ENCODE results near the gene OLIG1. TPM values are rescaled to one million over a fixed set of nuclear protein-coding genes. Genes with fewer than 3 reads are reported as not detected.

OLIG1 gene, protein sequence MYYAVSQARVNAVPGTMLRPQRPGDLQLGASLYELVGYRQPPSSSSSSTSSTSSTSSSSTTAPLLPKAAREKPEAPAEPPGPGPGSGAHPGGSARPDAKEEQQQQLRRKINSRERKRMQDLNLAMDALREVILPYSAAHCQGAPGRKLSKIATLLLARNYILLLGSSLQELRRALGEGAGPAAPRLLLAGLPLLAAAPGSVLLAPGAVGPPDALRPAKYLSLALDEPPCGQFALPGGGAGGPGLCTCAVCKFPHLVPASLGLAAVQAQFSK
- total RNA-seq, result not detected in 2 replicates

DNA sequence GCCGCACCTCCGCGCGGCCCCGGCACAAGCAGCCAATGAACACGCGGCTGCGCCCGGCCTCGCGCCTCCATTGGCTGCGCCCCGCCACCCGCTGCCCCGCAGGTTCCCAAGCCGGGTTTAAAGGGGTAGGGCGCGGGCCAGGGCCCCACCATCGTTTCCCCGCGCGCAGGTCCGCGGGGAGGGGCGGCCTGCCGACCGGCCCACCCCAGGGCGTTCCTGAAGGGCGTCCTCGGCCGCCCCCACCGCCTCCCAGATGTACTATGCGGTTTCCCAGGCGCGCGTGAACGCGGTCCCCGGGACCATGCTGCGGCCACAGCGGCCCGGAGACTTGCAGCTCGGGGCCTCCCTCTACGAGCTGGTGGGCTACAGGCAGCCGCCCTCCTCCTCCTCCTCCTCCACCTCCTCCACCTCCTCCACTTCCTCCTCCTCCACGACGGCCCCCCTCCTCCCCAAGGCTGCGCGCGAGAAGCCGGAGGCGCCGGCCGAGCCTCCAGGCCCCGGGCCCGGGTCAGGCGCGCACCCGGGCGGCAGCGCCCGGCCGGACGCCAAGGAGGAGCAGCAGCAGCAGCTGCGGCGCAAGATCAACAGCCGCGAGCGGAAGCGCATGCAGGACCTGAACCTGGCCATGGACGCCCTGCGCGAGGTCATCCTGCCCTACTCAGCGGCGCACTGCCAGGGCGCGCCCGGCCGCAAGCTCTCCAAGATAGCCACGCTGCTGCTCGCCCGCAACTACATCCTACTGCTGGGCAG lies at the start of gene OLIG1:
OLIG1 (plus strand) TSS at position 148 of the 750 bp plus-strand sequence; CDS start at position 254, 106 bp downstream.
- DNase-seq, result peak; percentile 40

DNA sequence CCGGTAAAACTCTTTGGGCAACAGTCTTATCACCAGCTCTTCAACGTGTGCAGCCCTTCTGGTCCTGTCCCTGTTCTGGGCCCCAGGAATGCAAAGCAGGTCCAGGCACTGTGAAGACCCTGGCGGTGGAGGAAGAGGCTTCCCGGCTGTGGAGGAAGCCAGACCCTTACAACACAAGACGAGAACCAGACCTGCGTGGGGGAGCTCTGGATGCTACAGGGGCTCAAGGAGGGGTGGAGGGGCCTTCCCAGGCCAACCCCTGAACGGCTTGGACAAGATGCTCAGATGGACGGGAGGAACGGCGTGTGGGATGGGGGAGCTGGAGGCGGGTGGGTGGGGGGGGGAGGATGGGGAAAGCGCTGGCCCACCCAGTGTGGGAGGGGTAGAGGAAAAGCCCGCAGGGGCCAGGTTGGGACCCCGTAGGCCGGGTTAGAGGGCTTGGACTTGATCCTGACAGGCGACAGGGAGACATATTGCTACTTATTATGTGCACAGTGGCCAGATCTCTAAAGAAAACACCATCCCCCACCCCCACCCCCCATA lies 49.3 kb upstream of the OLIG1 start:
- no peak for DNase-seq

DNA sequence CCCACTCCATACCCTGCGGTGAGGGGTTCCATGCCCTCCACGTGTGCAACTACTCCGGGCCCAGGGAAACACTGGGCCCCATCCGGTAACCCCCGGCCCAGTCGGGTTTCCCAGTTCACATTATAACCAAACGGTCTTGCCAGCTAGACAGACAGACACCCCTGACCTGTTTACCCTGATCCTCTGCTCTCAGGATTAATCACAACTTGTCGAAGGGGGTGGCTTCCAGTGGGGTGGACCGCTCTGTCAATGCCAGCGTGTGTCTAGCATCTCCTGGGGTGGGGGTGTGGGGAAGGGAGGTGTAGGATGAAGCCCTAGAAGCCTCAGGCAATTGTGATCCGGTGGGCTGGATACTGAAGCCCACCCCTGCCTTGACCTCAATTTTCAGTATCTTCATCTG lies 48.8 kb upstream of the OLIG1 start:
- no peak for DNase-seq

DNA sequence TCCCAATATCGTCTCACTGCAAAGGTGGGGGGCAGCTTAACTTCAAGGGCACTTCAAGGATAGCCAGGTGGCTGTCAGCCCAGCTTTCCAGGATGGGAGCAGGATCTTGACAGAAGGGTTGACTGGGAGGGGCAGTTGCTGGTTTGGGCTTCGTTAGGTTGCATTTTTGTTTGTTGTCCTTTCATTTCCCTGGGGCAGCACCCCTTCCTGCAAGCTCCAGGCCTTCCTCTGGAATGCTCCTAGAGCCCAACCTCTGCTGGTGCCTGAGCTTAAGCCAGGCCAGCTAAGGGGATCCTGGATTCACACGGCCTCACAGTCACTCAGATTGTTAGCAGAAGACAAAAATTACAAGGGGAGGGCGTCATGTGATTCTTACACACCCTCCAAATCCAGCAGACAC lies 48.3 kb upstream of the OLIG1 start:
- DNase-seq, result no peak

DNA sequence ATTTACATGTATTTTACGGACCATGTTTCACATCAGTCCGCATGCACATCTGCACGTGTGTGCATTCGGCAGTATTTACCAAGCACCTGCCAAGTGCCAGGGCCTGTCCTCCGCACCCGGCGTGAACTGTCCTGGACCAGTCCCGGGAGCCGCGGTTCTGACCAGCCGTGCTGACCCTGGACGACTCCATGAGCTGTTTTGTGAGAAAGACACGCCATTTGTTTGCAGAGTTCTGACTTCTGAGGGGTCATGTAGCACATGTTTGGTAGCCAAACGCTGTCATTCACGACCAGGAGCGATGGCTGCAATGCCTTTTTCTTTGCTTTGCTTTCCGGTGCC lies 47.5 kb upstream of the OLIG1 start:
- no peak for DNase-seq

DNA sequence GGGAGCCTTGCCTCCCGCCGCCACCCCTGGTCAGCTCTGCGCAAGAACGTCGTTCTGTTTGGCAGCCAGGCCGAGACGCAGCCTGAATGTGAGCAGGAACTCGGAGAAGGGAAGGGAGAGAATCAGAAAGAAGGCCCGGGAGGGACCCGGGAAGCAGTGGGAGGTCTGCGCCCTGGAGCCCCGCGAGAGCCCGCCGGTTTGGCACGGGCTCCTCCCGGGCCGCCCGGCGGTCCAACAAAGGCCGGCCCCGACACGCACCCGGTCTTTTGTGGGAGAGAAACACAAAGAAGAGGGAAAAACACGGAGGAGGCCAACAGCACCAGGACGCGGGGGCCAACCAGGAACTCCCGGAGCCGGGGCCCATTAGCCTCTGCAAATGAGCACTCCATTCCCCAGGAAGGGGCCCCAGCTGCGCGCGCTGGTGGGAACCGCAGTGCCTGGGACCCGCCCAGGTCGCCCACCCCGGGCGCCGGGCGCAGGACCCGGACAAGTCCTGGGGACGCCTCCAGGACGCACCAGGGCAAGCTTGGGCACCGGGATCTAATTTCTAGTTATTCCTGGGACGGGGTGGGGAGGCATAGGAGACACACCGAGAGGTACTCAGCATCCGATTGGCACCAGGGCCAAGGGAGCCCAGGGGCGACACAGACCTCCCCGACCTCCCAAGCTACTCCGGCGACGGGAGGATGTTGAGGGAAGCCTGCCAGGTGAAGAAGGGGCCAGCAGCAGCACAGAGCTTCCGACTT lies 46.9 kb upstream of the OLIG1 start:
- DNase-seq, result no peak

DNA sequence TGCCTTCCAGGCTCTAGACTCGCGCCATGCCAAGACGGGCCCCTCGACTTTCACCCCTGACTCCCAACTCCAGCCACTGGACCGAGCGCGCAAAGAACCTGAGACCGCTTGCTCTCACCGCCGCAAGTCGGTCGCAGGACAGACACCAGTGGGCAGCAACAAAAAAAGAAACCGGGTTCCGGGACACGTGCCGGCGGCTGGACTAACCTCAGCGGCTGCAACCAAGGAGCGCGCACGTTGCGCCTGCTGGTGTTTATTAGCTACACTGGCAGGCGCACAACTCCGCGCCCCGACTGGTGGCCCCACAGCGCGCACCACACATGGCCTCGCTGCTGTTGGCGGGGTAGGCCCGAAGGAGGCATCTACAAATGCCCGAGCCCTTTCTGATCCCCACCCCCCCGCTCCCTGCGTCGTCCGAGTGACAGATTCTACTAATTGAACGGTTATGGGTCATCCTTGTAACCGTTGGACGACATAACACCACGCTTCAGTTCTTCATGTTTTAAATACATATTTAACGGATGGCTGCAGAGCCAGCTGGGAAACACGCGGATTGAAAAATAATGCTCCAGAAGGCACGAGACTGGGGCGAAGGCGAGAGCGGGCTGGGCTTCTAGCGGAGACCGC lies 46.3 kb upstream of the OLIG1 start:
- no peak for DNase-seq

DNA sequence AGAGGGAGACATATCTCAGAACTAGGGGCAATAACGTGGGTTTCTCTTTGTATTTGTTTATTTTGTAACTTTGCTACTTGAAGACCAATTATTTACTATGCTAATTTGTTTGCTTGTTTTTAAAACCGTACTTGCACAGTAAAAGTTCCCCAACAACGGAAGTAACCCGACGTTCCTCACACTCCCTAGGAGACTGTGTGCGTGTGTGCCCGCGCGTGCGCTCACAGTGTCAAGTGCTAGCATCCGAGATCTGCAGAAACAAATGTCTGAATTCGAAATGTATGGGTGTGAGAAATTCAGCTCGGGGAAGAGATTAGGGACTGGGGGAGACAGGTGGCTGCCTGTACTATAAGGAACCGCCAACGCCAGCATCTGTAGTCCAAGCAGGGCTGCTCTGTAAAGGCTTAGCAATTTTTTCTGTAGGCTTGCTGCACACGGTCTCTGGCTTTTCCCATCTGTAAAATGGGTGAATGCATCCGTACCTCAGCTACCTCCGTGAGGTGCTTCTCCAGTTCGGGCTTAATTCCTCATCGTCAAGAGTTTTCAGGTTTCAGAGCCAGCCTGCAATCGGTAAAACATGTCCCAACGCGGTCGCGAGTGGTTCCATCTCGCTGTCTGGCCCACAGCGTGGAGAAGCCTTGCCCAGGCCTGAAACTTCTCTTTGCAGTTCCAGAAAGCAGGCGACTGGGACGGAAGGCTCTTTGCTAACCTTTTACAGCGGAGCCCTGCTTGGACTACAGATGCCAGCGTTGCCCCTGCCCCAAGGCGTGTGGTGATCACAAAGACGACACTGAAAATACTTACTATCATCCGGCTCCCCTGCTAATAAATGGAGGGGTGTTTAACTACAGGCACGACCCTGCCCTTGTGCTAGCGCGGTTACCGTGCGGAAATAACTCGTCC lies 45.5 kb upstream of the OLIG1 start:
- DNase-seq, result no peak

DNA sequence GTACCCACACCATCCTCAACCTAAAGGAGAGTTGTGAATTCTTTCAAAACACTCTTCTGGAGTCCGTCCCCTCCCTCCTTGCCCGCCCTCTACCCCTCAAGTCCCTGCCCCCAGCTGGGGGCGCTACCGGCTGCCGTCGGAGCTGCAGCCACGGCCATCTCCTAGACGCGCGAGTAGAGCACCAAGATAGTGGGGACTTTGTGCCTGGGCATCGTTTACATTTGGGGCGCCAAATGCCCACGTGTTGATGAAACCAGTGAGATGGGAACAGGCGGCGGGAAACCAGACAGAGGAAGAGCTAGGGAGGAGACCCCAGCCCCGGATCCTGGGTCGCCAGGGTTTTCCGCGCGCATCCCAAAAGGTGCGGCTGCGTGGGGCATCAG lies 44.8 kb upstream of the OLIG1 start:
- DNase-seq, result no peak

DNA sequence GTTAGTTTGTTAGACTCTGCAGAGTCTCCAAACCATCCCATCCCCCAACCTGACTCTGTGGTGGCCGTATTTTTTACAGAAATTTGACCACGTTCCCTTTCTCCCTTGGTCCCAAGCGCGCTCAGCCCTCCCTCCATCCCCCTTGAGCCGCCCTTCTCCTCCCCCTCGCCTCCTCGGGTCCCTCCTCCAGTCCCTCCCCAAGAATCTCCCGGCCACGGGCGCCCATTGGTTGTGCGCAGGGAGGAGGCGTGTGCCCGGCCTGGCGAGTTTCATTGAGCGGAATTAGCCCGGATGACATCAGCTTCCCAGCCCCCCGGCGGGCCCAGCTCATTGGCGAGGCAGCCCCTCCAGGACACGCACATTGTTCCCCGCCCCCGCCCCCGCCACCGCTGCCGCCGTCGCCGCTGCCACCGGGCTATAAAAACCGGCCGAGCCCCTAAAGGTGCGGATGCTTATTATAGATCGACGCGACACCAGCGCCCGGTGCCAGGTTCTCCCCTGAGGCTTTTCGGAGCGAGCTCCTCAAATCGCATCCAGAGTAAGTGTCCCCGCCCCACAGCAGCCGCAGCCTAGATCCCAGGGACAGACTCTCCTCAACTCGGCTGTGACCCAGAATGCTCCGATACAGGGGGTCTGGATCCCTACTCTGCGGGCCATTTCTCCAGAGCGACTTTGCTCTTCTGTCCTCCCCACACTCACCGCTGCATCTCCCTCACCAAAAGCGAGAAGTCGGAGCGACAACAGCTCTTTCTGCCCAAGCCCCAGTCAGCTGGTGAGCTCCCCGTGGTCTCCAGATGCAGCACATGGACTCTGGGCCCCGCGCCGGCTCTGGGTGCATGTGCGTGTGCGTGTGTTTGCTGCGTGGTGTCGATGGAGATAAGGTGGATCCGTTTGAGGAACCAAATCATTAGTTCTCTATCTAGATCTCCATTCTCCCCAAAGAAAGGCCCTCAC lies 44.2 kb upstream of the OLIG1 start, which contains the start of gene OLIG2:
OLIG2 (plus strand) TSS at position 447 of the 954 bp plus-strand sequence. CDS start 928 bp downstream, outside the sequence.
- no peak for DNase-seq

DNA sequence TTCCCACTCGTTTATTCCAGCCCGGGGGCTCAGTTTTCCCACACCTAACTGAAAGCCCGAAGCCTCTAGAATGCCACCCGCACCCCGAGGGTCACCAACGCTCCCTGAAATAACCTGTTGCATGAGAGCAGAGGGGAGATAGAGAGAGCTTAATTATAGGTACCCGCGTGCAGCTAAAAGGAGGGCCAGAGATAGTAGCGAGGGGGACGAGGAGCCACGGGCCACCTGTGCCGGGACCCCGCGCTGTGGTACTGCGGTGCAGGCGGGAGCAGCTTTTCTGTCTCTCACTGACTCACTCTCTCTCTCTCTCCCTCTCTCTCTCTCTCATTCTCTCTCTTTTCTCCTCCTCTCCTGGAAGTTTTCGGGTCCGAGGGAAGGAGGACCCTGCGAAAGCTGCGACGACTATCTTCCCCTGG lies 43.5 kb upstream of the OLIG1 start:
- no peak for DNase-seq

DNA sequence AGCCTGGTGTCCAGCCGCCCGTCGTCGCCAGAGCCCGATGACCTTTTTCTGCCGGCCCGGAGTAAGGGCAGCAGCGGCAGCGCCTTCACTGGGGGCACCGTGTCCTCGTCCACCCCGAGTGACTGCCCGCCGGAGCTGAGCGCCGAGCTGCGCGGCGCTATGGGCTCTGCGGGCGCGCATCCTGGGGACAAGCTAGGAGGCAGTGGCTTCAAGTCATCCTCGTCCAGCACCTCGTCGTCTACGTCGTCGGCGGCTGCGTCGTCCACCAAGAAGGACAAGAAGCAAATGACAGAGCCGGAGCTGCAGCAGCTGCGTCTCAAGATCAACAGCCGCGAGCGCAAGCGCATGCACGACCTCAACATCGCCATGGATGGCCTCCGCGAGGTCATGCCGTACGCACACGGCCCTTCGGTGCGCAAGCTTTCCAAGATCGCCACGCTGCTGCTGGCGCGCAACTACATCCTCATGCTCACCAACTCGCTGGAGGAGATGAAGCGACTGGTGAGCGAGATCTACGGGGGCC lies 43.0 kb upstream of the OLIG1 start:
- peak; percentile 25 for DNase-seq

DNA sequence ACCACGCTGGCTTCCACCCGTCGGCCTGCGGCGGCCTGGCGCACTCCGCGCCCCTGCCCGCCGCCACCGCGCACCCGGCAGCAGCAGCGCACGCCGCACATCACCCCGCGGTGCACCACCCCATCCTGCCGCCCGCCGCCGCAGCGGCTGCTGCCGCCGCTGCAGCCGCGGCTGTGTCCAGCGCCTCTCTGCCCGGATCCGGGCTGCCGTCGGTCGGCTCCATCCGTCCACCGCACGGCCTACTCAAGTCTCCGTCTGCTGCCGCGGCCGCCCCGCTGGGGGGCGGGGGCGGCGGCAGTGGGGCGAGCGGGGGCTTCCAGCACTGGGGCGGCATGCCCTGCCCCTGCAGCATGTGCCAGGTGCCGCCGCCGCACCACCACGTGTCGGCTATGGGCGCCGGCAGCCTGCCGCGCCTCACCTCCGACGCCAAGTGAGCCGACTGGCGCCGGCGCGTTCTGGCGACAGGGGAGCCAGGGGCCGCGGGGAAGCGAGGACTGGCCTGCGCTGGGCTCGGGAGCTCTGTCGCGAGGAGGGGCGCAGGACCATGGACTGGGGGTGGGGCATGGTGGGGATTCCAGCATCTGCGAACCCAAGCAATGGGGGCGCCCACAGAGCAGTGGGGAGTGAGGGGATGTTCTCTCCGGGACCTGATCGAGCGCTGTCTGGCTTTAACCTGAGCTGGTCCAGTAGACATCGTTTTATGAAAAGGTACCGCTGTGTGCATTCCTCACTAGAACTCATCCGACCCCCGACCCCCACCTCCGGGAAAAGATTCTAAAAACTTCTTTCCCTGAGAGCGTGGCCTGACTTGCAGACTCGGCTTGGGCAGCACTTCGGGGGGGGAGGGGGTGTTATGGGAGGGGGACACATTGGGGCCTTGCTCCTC lies 42.3 kb upstream of the OLIG1 start:
- DNase-seq, result no peak

DNA sequence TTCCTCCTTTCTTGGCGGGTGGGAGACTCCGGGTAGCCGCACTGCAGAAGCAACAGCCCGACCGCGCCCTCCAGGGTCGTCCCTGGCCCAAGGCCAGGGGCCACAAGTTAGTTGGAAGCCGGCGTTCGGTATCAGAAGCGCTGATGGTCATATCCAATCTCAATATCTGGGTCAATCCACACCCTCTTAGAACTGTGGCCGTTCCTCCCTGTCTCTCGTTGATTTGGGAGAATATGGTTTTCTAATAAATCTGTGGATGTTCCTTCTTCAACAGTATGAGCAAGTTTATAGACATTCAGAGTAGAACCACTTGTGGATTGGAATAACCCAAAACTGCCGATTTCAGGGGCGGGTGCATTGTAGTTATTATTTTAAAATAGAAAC lies 41.7 kb upstream of the OLIG1 start:
- no peak for DNase-seq

DNA sequence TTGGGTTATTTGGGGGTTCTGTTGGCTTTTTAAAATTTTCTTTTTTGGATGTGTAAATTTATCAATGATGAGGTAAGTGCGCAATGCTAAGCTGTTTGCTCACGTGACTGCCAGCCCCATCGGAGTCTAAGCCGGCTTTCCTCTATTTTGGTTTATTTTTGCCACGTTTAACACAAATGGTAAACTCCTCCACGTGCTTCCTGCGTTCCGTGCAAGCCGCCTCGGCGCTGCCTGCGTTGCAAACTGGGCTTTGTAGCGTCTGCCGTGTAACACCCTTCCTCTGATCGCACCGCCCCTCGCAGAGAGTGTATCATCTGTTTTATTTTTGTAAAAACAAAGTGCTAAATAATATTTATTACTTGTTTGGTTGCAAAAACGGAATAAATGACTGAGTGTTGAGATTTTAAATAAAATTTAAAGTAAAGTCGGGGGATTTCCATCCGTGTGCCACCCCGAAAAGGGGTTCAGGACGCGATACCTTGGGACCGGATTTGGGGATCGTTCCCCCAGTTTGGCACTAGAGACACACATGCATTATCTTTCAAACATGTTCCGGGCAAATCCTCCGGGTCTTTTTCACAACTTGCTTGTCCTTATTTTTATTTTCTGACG lies 41.1 kb upstream of the OLIG1 start:
- no peak for DNase-seq

DNA sequence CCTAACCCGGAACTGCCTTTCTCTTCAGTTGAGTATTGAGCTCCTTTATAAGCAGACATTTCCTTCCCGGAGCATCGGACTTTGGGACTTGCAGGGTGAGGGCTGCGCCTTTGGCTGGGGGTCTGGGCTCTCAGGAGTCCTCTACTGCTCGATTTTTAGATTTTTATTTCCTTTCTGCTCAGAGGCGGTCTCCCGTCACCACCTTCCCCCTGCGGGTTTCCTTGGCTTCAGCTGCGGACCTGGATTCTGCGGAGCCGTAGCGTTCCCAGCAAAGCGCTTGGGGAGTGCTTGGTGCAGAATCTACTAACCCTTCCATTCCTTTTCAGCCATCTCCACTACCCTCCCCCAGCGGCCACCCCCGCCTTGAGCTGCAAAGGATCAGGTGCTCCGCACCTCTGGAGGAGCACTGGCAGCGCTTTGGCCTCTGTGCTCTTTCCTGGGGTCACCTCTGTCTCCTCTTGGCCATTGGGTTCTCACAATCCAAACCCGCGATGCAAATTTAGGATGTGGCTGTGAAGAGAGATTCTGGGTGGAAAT lies 40.5 kb upstream of the OLIG1 start:
- DNase-seq, result no peak

DNA sequence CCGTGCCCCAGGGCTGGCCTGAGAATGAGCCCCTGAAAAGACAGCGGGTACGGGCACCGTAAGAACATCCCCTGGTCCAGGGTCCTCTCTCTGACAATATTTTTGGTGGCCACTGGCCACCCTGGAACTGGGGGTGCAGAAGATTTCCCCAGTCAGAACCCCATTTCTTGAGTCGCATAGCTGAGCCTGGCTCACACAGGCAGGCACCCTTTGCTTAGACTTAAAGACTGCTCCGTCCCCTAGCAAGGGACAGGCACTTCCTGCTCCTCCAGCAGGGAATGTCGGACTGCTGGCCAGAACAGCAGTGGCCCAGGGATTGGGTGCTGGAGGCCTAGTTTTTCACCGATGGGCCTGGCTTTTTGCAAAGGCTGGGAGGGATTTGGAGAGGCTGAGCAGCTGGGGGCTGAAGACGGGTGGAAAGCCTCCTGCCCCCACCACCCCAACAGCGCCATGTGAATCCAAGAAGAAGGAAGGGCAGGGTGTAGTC lies 39.9 kb upstream of the OLIG1 start:
- no peak for DNase-seq

DNA sequence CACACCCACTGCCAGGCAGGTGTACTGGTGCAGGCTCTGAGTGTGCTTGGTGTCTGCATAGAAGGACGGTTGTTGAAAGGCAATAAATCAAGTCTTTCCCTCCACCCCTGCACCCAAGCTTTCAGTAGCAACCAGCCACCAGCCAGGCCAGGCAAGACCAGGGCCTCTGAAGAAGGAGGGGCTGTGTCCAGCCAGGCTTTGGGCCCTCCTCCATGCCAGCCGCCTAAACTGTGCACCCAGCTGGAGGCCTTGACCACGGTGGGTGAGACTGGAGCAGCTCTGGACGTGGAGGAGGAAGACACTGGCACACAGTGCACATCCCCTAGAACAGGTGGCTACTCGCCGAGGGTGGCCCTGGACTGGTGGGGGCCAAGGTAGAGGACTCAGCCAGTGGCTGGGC lies 39.3 kb upstream of the OLIG1 start:
- no peak for DNase-seq

Measured in dermis blood vessel endothelial cell (primary cell).